Rectal smooth muscle tissue (tissue), 1 donor: ENCODE results near the gene ADCK1.
"Not testable (repeated sequence)": the region's sequence is repeated elsewhere in the genome, so short reads cannot be mapped to it uniquely, and the experiment has no call there.

Source experiments
- H3K27ac ChIP-seq: one replicate; pipeline ENCODE4 v1.7.0; 2013; ENCODE audit warnings: low read depth, low read length, inconsistent platforms
- H3K27me3 ChIP-seq: one replicate; pipeline ENCODE4 v1.7.0; 2013; ENCODE audit warnings: low read length; ENCODE audit not compliant: control insufficient read depth, insufficient read depth
- H3K36me3 ChIP-seq: one replicate; pipeline ENCODE4 v1.7.0; 2013; ENCODE audit warnings: low read length; ENCODE audit not compliant: control insufficient read depth, insufficient read depth
- H3K4me1 ChIP-seq: one replicate; pipeline ENCODE4 v1.7.0; 2013; ENCODE audit warnings: low read length; ENCODE audit not compliant: control insufficient read depth, insufficient read depth
- H3K4me3 ChIP-seq: one replicate; pipeline ENCODE4 v1.7.0; 2013; ENCODE audit warnings: low read length
- H3K9ac ChIP-seq: one replicate; pipeline ENCODE4 v1.7.0; 2013; ENCODE audit warnings: low read length

ADCK1 gene

GRCh38 chr14:77955816-77956484 is 156.0 kb downstream of the ADCK1 start:
- Histone ChIP-seq H3K9ac (no peak overlapping the region), H3K4me1 (no peaks in the 10 kb centered on the region), H3K27ac (no peak overlapping the region), H3K4me3 (no peak overlapping the region), H3K36me3 (no peaks in the 10 kb centered on the region), H3K27me3 (no peaks in the 10 kb centered on the region)

GRCh38 chr14:77959686-77960085 is 159.8 kb downstream of the ADCK1 start:
- H3K27me3 ChIP-seq, H3K9ac ChIP-seq, H3K4me3 ChIP-seq, H3K36me3 ChIP-seq, H3K4me1 ChIP-seq, H3K27ac ChIP-seq: not testable (repeated sequence)

- H3K27me3 ChIP-seq = no peaks in the 10 kb centered on the region
- no peak overlapping the region for H3K4me3 ChIP-seq
- H3K36me3 ChIP-seq = no peaks in the 10 kb centered on the region
- H3K9ac ChIP-seq = no peak overlapping the region
- H3K27ac ChIP-seq = no peak overlapping the region
- H3K4me1 ChIP-seq = no peaks in the 10 kb centered on the region
Measured at GRCh38 chr14:77961847-77962580, 162.1 kb downstream of the ADCK1 start.

DNA sequence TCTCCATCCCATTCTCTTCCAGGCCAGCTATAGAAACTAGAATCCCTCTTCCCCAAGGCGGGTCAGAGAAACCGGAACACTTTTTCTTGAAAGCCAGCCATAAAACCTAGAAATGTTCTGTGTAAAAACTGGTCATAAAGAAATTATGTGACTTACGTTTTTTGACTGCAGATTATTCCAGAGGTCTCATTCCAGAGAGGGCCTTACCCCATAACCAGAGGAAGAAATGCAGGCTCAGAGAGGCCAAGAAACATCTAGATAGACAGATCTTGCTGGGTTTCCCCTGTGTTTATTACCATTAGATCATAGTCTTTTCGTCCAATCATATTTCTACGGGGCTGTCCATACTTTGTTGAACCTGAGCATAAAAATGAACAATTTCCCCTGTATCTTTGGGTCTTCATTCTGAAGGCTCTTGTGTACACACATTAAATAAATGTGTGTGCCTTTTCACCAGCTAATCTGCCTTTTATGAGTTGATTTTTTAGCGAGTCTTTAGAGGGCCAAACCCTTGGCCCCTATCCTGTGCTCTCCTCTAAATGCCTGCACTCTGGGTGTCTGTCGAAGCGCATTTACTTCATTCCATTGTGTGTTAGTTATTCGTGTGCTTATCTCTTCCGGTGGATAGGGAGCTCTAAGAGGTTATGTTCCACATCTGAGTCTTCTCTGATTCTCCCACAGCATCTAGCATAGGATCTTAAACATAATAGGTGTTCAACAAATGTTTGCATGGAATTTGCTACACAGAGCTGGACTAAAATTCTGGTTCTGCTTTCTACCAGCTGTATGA is 163.0 kb downstream of the ADCK1 start:
- Histone ChIP-seq H3K27ac (no peak overlapping the region), H3K4me3 (no peak overlapping the region), H3K36me3 (no peaks in the 10 kb centered on the region), H3K9ac (no peak overlapping the region), H3K4me1 (no peaks in the 10 kb centered on the region), H3K27me3 (no peaks in the 10 kb centered on the region)

GRCh38 chr14:77964586-77964985 is 164.7 kb downstream of the ADCK1 start:
- Histone ChIP-seq H3K4me3 (no peak overlapping the region), H3K27ac (no peak overlapping the region), H3K9ac (no peak overlapping the region), H3K36me3 (no peaks in the 10 kb centered on the region), H3K27me3 (no peaks in the 10 kb centered on the region), H3K4me1 (no peaks in the 10 kb centered on the region)

- Histone ChIP-seq H3K36me3 (no peaks in the 10 kb centered on the region), H3K4me3 (no peak overlapping the region), H3K9ac (no peak overlapping the region), H3K27me3 (no peaks in the 10 kb centered on the region), H3K4me1 (no peaks in the 10 kb centered on the region), H3K27ac (no peak overlapping the region)
Measured at GRCh38 chr14:77965050-77965449, 165.1 kb downstream of the ADCK1 start.

DNA sequence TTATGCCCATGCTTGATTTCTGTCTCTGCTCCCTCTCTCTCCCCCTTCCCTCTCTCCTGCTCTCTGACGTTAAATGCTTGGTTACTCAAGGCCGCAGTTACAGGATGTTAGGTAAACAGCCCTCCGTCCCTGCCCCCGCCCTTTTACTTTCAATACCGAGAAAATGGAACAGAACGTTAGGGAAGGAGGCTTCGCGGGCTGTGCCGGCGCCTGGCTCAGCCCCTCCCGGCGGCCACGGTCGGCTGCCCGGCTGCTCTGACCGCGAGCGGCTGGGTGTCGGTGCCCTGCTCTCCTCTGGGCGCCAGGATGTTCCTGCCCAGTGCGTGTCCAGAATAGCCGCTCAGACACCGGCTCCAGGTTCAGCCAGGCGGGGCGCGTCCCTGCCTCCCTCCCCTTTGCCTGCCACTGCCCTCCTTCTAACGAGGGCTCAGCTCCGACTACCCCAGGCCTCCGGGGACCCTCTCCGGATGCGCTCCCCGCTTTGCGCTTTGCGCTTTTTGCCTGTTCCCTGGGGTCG is 166.1 kb downstream of the ADCK1 start:
- H3K4me3 ChIP-seq = peak overlapping the region; percentile 29
- H3K4me1 ChIP-seq = no peaks in the 10 kb centered on the region
- H3K27me3 ChIP-seq = no peaks in the 10 kb centered on the region
- H3K27ac ChIP-seq = no peak overlapping the region
- H3K36me3 ChIP-seq = no peaks in the 10 kb centered on the region
- H3K9ac ChIP-seq = no peak overlapping the region

DNA sequence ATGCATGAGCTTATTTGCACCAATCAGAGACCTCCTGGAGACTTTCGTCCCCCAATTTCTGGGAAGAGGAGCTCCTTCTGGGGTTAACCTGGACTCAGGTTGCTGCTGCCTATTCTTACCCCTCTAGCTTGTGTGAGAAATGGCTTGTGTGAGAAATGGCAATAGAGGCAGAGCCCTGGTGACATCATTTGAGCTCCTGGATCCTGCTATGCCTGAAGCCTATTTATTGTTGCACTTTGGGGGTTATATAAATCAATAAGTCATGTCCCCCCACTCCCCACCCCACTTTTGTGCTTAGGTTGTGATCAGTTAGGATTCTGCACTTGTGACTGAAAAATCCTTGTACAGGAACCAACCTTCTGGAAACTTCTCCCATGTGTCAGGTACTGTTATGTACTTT is 167.2 kb downstream of the ADCK1 start:
- H3K9ac ChIP-seq = no peak overlapping the region
- no peaks in the 10 kb centered on the region for H3K27me3 ChIP-seq
- H3K4me3 ChIP-seq = no peak overlapping the region
- H3K27ac ChIP-seq = no peak overlapping the region
- no peaks in the 10 kb centered on the region for H3K36me3 ChIP-seq
- H3K4me1 ChIP-seq = no peaks in the 10 kb centered on the region

DNA sequence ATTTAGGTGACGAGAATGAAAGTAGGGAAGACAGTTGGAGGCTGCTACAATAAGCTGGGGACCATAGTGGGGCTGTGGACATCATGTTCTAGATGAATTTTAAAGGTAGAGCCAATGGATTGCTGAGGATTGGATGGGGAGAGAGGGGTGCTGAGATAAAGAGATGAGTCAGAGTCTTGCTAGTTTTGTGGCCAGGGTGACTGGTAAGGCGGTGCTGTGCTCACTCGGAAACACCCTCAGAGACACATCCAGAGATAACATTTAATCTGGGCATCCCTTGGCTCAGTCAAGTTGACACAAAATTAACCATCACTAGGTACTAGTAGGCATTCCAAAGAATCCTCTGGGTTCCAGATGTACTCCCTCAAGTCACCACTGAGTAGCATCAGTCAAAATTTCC is 170.7 kb downstream of the ADCK1 start:
- H3K4me3 ChIP-seq = no peak overlapping the region
- H3K9ac ChIP-seq = no peak overlapping the region
- no peaks in the 10 kb centered on the region for H3K36me3 ChIP-seq
- H3K27ac ChIP-seq = no peak overlapping the region
- H3K4me1 ChIP-seq = no peaks in the 10 kb centered on the region
- H3K27me3 ChIP-seq = no peaks in the 10 kb centered on the region

- no peaks in the 10 kb centered on the region for H3K27me3 ChIP-seq
- H3K4me3 ChIP-seq = no peak overlapping the region
- H3K4me1 ChIP-seq = no peaks in the 10 kb centered on the region
- H3K27ac ChIP-seq = no peak overlapping the region
- H3K36me3 ChIP-seq = no peaks in the 10 kb centered on the region
- H3K9ac ChIP-seq = no peak overlapping the region
Measured at GRCh38 chr14:77973246-77973645, 173.3 kb downstream of the ADCK1 start.

DNA sequence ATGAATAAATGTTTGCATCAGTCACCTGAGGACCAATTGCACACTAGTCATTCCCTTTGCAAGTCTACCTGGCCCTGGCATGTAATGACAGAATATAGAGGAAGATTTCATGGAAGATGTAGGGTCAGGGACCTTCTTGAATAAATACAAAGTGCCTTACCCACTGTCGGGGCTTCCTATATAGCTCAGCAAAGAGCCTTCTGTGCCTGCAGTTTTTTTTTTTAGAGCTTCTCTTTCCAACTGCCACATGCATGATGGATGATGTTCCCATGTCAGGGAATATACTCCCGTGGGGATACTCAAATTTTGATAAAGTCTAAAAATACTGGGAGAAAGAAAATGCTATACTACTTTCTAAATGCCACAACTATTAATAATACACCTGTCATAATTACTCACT is 176.7 kb downstream of the ADCK1 start:
- Histone ChIP-seq H3K27ac (no peak overlapping the region), H3K36me3 (no peaks in the 10 kb centered on the region), H3K4me1 (no peaks in the 10 kb centered on the region)

DNA sequence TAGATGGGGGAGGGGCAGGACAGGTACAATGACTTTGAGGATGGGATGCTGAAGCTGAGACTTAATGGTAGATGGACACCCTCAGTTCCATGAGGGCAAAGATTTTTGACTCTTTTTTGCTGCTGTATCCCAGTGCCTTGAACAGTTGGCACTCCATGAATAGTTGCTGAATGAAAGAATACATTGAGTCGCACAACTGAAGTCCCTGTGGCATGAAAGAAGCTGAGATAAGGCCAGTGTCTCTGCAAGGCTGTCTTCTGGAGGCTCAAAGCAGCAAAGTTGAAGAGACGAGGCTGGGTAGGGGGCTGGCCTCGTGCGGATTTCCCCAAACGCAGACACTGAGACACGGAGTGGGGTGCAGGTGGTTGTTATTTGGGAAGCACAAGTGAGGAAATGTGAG is 179.3 kb downstream of the ADCK1 start:
- Histone ChIP-seq H3K36me3 (no peaks in the 10 kb centered on the region), H3K9ac (no peak overlapping the region), H3K4me3 (no peak overlapping the region), H3K27me3 (peaks cover 2% of the 10 kb centered on the region), H3K27ac (no peak overlapping the region), H3K4me1 (no peaks in the 10 kb centered on the region)

More for the DNA sequence above, 176.7 kb downstream of the ADCK1 start:
- Histone ChIP-seq H3K9ac (no peak overlapping the region), H3K27me3 (peaks cover 2% of the 10 kb centered on the region), H3K4me3 (no peak overlapping the region)
